ENCODE results near the gene PHC2. TPM values are rescaled to one million over a fixed set of nuclear protein-coding genes. Genes with fewer than 3 reads are reported as not detected.

The PHC2 gene
- total RNA-seq, 1 donor from 2014 or later: 222 TPM

- DNase-seq (ENCODE audit: low spot score in 2 of 2): no peak
- TF ChIP-seq CTCF (IDR thresholded peaks at IDR 0.05): no peak
- intact Hi-C loops (cut with DNase I): loop anchor here (5.0 to 10.0 kb wide), 5 partner anchors 40 to 318 kb away; partner anchors contain the start of genes PHC2 and ZNF362
- no peaks in the 10 kb centered on the region for H3K9me3 ChIP-seq
- H3K36me3 ChIP-seq: peaks cover 33 to 46% of the 10 kb centered on the region in 2 donors
- no peak overlapping the region for H3K4me3 ChIP-seq
- H3K27me3 ChIP-seq: no peaks in the 10 kb centered on the region
- no peak overlapping the region for H3K27ac ChIP-seq
- peaks cover 4 to 18% of the 10 kb centered on the region in 2 donors for H3K4me1 ChIP-seq
Measured at GRCh38 chr1:33296824-33297223, 134.1 kb downstream of the PHC2 start.

- peak overlapping the region in 1 of 2 donors; percentile 26 for H3K27ac ChIP-seq
- no peak for DNase-seq (ENCODE audit: low spot score in 2 of 2)
- H3K27me3 ChIP-seq: no peaks in the 10 kb centered on the region
- H3K4me1 ChIP-seq: peaks cover 4 to 18% of the 10 kb centered on the region in 2 donors
- H3K9me3 ChIP-seq: no peaks in the 10 kb centered on the region
- no peak overlapping the region for H3K4me3 ChIP-seq
- no peak for TF ChIP-seq CTCF (IDR thresholded peaks at IDR 0.05)
- H3K36me3 ChIP-seq: peaks cover 33 to 46% of the 10 kb centered on the region in 2 donors
- intact Hi-C loops (cut with DNase I): loop anchor here (5.0 to 10.0 kb wide), 5 partner anchors 39 to 319 kb away; partner anchors contain the start of genes PHC2 and ZNF362
Measured at GRCh38 chr1:33296082-33296458, 134.8 kb downstream of the PHC2 start.

- peak overlapping the region; percentile 44 to 54 for H3K27ac ChIP-seq
- no peak overlapping the region for H3K4me3 ChIP-seq
- no peaks in the 10 kb centered on the region for H3K9me3 ChIP-seq
- intact Hi-C loops (cut with DNase I): loop anchor here (1.0 to 10.0 kb wide), 7 partner anchors 38 to 319 kb away; partner anchors contain the start of genes PHC2 and ZNF362
- TF ChIP-seq CTCF (IDR thresholded peaks at IDR 0.05): peak; percentile 93 to 98 (median 98)
- DNase-seq (ENCODE audit: low spot score in 2 of 2): peak; percentile 43 to 93
- peaks cover 33 to 46% of the 10 kb centered on the region in 2 donors for H3K36me3 ChIP-seq
- H3K4me1 ChIP-seq: peaks cover 4 to 13% of the 10 kb centered on the region in 2 donors
- H3K27me3 ChIP-seq: no peaks in the 10 kb centered on the region
Measured at GRCh38 chr1:33295450-33296081, 135.3 kb downstream of the PHC2 start.

- Histone ChIP-seq H3K36me3 (peaks cover 33 to 46% of the 10 kb centered on the region in 2 donors), H3K27ac (peak overlapping the region; percentile 44 to 54), H3K4me3 (no peak overlapping the region), H3K9me3 (no peaks in the 10 kb centered on the region), H3K27me3 (no peaks in the 10 kb centered on the region), H3K4me1 (peaks cover 4 to 12% of the 10 kb centered on the region in 2 donors)
- intact Hi-C loops (cut with DNase I): loop anchor here (1.0 to 10.0 kb wide), 7 partner anchors 38 to 320 kb away; partner anchors contain the start of genes PHC2 and ZNF362
- TF ChIP-seq CTCF (IDR thresholded peaks at IDR 0.05): no peak
- DNase-seq (ENCODE audit: low spot score in 2 of 2): no peak
Measured at GRCh38 chr1:33295023-33295422, 135.9 kb downstream of the PHC2 start.

DNA sequence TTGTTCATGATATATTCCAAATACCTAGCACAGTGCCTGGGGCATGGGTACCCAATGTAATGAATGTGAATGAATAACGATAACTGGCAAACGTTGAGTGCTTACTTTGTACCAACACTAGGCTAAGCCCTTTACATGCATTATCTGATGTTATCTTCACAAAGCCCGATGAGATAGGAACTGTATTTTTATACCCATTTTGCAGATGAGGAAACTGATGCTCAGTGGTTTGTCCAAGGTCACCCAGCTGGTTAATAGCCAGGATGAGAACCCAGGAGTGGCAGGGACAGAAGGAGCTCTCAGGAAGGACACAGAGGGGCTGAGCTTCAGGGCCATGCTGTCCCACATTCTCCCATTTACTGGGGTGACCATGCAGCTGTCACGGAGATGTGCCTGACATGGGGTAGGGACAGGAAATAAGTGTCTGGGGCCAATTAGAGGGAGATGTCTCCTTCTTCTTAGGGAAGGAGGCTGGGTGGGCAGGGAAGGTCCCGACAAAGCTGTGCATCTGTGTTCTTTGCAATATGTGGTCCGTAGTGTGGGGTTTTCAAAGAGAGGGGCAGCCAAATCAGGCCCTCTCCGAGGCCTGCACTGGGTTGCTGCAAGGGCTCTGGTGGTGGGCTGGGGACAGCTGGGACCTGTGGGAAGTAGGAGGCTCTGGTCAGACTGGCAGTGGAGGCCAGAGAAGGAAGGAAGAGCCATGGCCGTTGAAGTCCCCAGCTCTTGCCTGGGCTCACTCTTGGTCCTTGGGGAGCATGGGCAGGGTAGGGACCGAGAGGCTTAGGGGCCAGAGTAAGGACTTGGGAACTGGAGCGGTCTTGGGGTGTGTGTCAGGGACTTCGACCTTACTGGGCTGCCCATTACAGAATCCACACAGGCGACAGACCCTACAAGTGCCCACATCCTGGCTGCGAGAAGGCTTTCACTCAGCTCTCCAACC lies 136.6 kb downstream of the PHC2 start:
- H3K9me3 ChIP-seq: no peaks in the 10 kb centered on the region
- no peak for TF ChIP-seq CTCF (IDR thresholded peaks at IDR 0.05)
- no peaks in the 10 kb centered on the region for H3K27me3 ChIP-seq
- DNase-seq (ENCODE audit: low spot score in 2 of 2): peak in 1 of 2 donors; percentile 37
- H3K4me1 ChIP-seq: peaks cover 4 to 15% of the 10 kb centered on the region in 2 donors
- intact Hi-C loops (cut with DNase I): loop anchor here (1.0 to 10.0 kb wide), 7 partner anchors 37 to 320 kb away; partner anchors contain the start of genes PHC2 and ZNF362
- H3K4me3 ChIP-seq: no peak overlapping the region
- peak overlapping the region; percentile 44 to 54 for H3K27ac ChIP-seq
- peaks cover 27 to 39% of the 10 kb centered on the region in 2 donors for H3K36me3 ChIP-seq

Measured in ascending aorta (tissue), 2 donors.